SK-N-SH (cell line): ENCODE results near the gene LARP7. TPM values are rescaled to one million over a fixed set of nuclear protein-coding genes. Genes with fewer than 3 reads are reported as not detected.

Experiments
- CTCF ChIA-PET: fragments of 300-600, 350-600 bp; formaldehyde crosslinking; extraction: SDS; loops from one replicate; lab custom pipeline; 2021; lab: Yijun Ruan, JAX
- POLR2A ChIA-PET: fragments of 350-600 bp; sonication (Branson Sonifier 250); formaldehyde crosslinking; extraction: SDS; loops from one replicate; lab custom pipeline; 2020; ENCODE audit warnings: antibody characterized with exemption, inconsistent platforms; lab: Yijun Ruan, JAX
- DNase-seq: peaks from one replicate; pipeline ENCODE4 v3.0.0; 2012
- H2AFZ ChIP-seq: fragments of 200-600 bp; sonication (generic); 2 replicates; pipeline ENCODE4 v1.8.1; 2016; ENCODE audit warnings: antibody characterized with exemption, mild to moderate bottlenecking, low read depth
- H3F3A ChIP-seq: fragments of 200-600 bp; sonication (generic); replicated peaks from 2 replicates; pipeline ENCODE3; 2016; ENCODE audit warnings: antibody characterized with exemption, mild to moderate bottlenecking; ENCODE audit not compliant: insufficient read depth
- H3K27ac ChIP-seq, 2 experiments: fragments of 200-500 bp in 1 of 2; fragments of 200-600 bp in 1 of 2; sonication (Bioruptor generic) in 1 of 2; sonication (generic), shearing (Covaris generic) in 1 of 2; 2 replicates each; pipeline versions ENCODE4 v1.5.1 to v1.6.1; 2014 to 2016; ENCODE audit warnings: low read depth in 2 of 2, inconsistent platforms in 1 of 2, low read length in 1 of 2, mild to moderate bottlenecking in 1 of 2, mixed read lengths in 1 of 2
- H3K27me3 ChIP-seq: fragments of 200-600 bp; sonication (generic), shearing (Covaris generic); 2 replicates; pipeline ENCODE4 v1.6.1; 2016; ENCODE audit warnings: mixed run types; ENCODE audit not compliant: insufficient read depth
- H3K36me3 ChIP-seq, 2 experiments: fragments of 200-500 bp in 1 of 2; fragments of 200-600 bp in 1 of 2; sonication (Bioruptor generic) in 1 of 2; sonication (generic) in 1 of 2; replicated peaks in 1 of 2; 2 replicates each; pipeline versions ENCODE3 to v1.5.1; 2014 to 2016; ENCODE audit warnings: low read length in 1 of 2, mild to moderate bottlenecking in 1 of 2; ENCODE audit not compliant: insufficient read depth in 2 of 2, control insufficient read depth in 1 of 2
- H3K4me1 ChIP-seq, 2 experiments: fragments of 200-500 bp in 1 of 2; fragments of 200-600 bp in 1 of 2; sonication (Bioruptor generic) in 1 of 2; sonication (generic), shearing (Covaris generic) in 1 of 2; 2 replicates each; pipeline versions ENCODE4 v1.5.1 to v1.6.1; 2014 to 2016; ENCODE audit warnings: low read depth in 1 of 2, low read length in 1 of 2, mixed run types in 1 of 2; ENCODE audit not compliant: insufficient read depth in 2 of 2, control insufficient read depth in 1 of 2
- H3K4me2 ChIP-seq: fragments of 200-600 bp; sonication (generic), shearing (Covaris generic); 2 replicates; pipeline ENCODE4 v1.6.1; 2017; ENCODE audit warnings: mixed run types
- H3K4me3 ChIP-seq, 2 experiments: fragments of 200-500 bp in 1 of 2; fragments of 200-600 bp in 1 of 2; sonication (Bioruptor generic) in 1 of 2; sonication (generic), shearing (Covaris generic) in 1 of 2; 2 replicates each; pipeline versions ENCODE4 v1.5.1 to v1.8.1; 2014 to 2016; ENCODE audit warnings: low read depth in 2 of 2, inconsistent platforms in 1 of 2, low read length in 1 of 2, mild to moderate bottlenecking in 1 of 2, mixed read lengths in 1 of 2, moderate library complexity in 1 of 2
- H3K79me2 ChIP-seq: fragments of 200-600 bp; sonication (generic); 2 replicates; pipeline ENCODE4 v1.8.1; 2017; ENCODE audit warnings: mild to moderate bottlenecking; ENCODE audit not compliant: insufficient read depth
- H3K9ac ChIP-seq: fragments of 200-600 bp; sonication (generic); 2 replicates; pipeline ENCODE4 v1.6.1; 2017; ENCODE audit warnings: mixed run types
- H3K9me2 ChIP-seq: fragments of 200-600 bp; sonication (generic); 2 replicates; pipeline ENCODE4 v1.6.1; 2017; ENCODE audit warnings: mixed run types
- H3K9me3 ChIP-seq: fragments of 200-600 bp; sonication (generic); 2 replicates; pipeline ENCODE4 v1.6.1; 2017; ENCODE audit warnings: mixed run types, mild to moderate bottlenecking, moderate library complexity
- H4K20me1 ChIP-seq: fragments of 200-600 bp; sonication (generic); 2 replicates; pipeline ENCODE4 v1.6.1; 2017; ENCODE audit warnings: mild to moderate bottlenecking, mixed run types; ENCODE audit not compliant: insufficient read depth
- CHD2 ChIP-seq: fragments of 150-350 bp; IDR thresholded peaks from 2 replicates; pipeline ENCODE4 v1.6.1; 2018; ENCODE audit warnings: low read length; ENCODE audit not compliant: partially characterized antibody
- CTCF ChIP-seq: fragments of 200-600 bp; sonication (generic); IDR thresholded peaks from 2 replicates; pipeline ENCODE4 v1.6.1; 2017; ENCODE audit warnings: antibody characterized with exemption, mild to moderate bottlenecking, moderate library complexity
- ELF1 ChIP-seq: IDR thresholded peaks from 2 replicates; pipeline ENCODE4 v1.4.0; 2012
- EP300 ChIP-seq, 2 experiments: IDR thresholded peaks; 2 replicates each; pipeline versions ENCODE4 v1.4.0 to v1.6.1; 2012; ENCODE audit warnings: borderline replicate concordance in 1 of 2, low read depth in 1 of 2, low read length in 1 of 2
- FOSL2 ChIP-seq: IDR thresholded peaks from 2 replicates; pipeline ENCODE4 v1.4.0; 2012; ENCODE audit warnings: low read depth, mild to moderate bottlenecking, moderate library complexity, borderline replicate concordance
- FOXJ3 ChIP-seq: sonication (generic); formaldehyde crosslinking; IDR thresholded peaks from 2 replicates; pipeline ENCODE4 v1.5.1; 2020; ENCODE audit warnings: mild to moderate bottlenecking, missing genetic modification reagents
- GABPA ChIP-seq: IDR thresholded peaks from 2 replicates; pipeline ENCODE4 v1.4.0; 2012; ENCODE audit warnings: low read depth, mild to moderate bottlenecking
- JUND ChIP-seq: IDR thresholded peaks from 2 replicates; pipeline ENCODE4 v1.4.0; 2012
- MEF2A ChIP-seq: IDR thresholded peaks from 2 replicates; pipeline ENCODE4 v1.4.0; 2012; ENCODE audit warnings: low read depth, borderline replicate concordance
- NFIC ChIP-seq: IDR thresholded peaks from 2 replicates; pipeline ENCODE4 v1.4.0; 2012; ENCODE audit warnings: borderline replicate concordance
- NRF1 ChIP-seq: IDR thresholded peaks from 2 replicates; pipeline ENCODE4 v1.6.1; 2012; ENCODE audit warnings: low read depth, mild to moderate bottlenecking, low read length
- PBX3 ChIP-seq: IDR thresholded peaks from 2 replicates; pipeline ENCODE4; 2012
- POLR2AphosphoS5 ChIP-seq: IDR thresholded peaks from 2 replicates; pipeline ENCODE4 v1.6.1; 2012; ENCODE audit warnings: low read depth, low read length
- RAD21 ChIP-seq: IDR thresholded peaks from 2 replicates; pipeline ENCODE4 v1.6.1; 2012; ENCODE audit warnings: mild to moderate bottlenecking, low read length
- SIN3A ChIP-seq: IDR thresholded peaks from 2 replicates; pipeline ENCODE4 v1.6.1; 2012; ENCODE audit warnings: low read depth, mild to moderate bottlenecking, low read length, moderate library complexity, borderline replicate concordance
- SMC3 ChIP-seq: IDR thresholded peaks from 2 replicates; pipeline ENCODE4 v1.6.1; 2012; ENCODE audit warnings: low read depth, low read length, improper control_type of control experiment
- USF1 ChIP-seq: IDR thresholded peaks from 2 replicates; pipeline ENCODE4 v1.4.0; 2012; ENCODE audit warnings: low read depth, borderline replicate concordance
- WGBS: methylation state at CpG from one replicate; pipeline ENCODE4 v1.1.6; 2017; ENCODE audit warnings: low lambda C conversion rate; 5-methylcytosine and 5-hydroxymethylcytosine counted together
- polyA plus RNA-seq, 3 experiments: library from polyadenylated mRNA; depleted of rRNA; stranded (reverse); fragments of >200 nt; gene quantifications; 2 replicates each; pipeline ENCODE4 v1.2.3, GENCODE V29; 2012
- TF ChIP-seq, protein P1 (sequence below): IDR thresholded peaks from 2 replicates; pipeline ENCODE4 v1.4.0; 2012; ENCODE audit warnings: low read depth
- TF ChIP-seq, protein P2 (sequence below): fragments of 150-350 bp; IDR thresholded peaks from 2 replicates; pipeline ENCODE4 v1.6.1; 2016; ENCODE audit warnings: mild to moderate bottlenecking, low read depth, low read length
- TF ChIP-seq, protein P3 (sequence below): IDR thresholded peaks from 2 replicates; pipeline ENCODE4 v1.4.0; 2012; ENCODE audit warnings: low read depth, borderline replicate concordance

LARP7 gene
- polyA plus RNA-seq, 1 of the 3 experiments (the other 2 are of a cell fraction): 9.4 TPM

DNA sequence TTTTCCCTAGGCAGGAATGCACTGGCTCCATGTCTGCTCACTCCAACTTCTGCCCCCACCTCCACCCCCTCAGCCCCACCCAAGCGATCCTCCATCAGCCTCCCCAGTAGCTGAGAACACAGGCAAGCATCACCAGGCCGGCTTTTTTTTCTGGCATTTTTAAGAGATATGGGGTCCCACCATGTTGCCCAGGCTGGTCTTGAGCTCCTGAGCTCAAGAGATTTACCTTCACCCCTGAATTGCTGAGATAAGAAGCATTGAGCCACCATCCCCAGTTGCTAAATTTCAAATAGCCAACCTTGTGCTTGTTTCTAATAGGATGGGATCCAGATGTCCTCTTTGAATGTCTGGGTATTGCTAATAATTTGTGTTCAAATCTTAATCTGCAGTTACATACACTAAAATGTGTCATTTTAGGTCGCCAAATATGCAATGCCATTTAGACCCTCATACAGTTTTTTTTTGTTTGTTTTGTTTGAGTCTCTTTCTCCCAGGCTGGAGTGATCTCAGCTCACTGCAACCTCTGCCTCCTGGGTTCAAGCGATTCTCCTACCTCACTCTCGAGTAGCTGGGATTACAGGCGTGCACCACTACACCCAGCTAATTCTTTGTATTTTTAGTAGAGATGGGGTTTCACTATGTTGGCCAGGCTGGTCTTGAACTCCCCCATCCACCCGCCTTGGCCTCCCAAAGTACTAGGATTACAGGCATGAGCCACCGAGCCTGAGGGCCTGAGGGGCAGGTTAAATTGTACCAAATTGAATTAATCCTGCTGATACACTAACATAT is 8.8 kb downstream of the LARP7 start:
- no peaks in the 10 kb centered on the region; the same call in 1 of the 2 replicates for H3K9me3 ChIP-seq
- 0 out of 4 replicates have a peak, but pooled peaks cover 0 to 3% of the 10 kb centered on the region in 2 experiments for H3K4me1 ChIP-seq
- no peak for TF ChIP-seq GABPA
- TF ChIP-seq EP300 (IDR thresholded peaks at IDR 0.05; ENCODE audit: borderline replicate concordance in 1 of 2, low read depth in 1 of 2, low read length in 1 of 2): no peak
- TF ChIP-seq FOSL2: no peak
- no peak for TF ChIP-seq POLR2AphosphoS5
- no peak for TF ChIP-seq PBX3
- TF ChIP-seq, protein P1, sequence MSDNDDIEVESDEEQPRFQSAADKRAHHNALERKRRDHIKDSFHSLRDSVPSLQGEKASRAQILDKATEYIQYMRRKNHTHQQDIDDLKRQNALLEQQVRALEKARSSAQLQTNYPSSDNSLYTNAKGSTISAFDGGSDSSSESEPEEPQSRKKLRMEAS: no peak
- TF ChIP-seq, protein P2, sequence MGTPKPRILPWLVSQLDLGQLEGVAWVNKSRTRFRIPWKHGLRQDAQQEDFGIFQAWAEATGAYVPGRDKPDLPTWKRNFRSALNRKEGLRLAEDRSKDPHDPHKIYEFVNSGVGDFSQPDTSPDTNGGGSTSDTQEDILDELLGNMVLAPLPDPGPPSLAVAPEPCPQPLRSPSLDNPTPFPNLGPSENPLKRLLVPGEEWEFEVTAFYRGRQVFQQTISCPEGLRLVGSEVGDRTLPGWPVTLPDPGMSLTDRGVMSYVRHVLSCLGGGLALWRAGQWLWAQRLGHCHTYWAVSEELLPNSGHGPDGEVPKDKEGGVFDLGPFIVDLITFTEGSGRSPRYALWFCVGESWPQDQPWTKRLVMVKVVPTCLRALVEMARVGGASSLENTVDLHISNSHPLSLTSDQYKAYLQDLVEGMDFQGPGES: no peak
- no peak for TF ChIP-seq USF1
- no peak for TF ChIP-seq SMC3
- TF ChIP-seq NRF1: no peak
- TF ChIP-seq ELF1: no peak
- TF ChIP-seq JUND: no peak
- TF ChIP-seq NFIC: no peak
- TF ChIP-seq MEF2A: no peak
- TF ChIP-seq FOXJ3 (CRISPR knock-in tag): no peak
- TF ChIP-seq CHD2: no peak
- TF ChIP-seq CTCF: no peak
- TF ChIP-seq, protein P3, sequence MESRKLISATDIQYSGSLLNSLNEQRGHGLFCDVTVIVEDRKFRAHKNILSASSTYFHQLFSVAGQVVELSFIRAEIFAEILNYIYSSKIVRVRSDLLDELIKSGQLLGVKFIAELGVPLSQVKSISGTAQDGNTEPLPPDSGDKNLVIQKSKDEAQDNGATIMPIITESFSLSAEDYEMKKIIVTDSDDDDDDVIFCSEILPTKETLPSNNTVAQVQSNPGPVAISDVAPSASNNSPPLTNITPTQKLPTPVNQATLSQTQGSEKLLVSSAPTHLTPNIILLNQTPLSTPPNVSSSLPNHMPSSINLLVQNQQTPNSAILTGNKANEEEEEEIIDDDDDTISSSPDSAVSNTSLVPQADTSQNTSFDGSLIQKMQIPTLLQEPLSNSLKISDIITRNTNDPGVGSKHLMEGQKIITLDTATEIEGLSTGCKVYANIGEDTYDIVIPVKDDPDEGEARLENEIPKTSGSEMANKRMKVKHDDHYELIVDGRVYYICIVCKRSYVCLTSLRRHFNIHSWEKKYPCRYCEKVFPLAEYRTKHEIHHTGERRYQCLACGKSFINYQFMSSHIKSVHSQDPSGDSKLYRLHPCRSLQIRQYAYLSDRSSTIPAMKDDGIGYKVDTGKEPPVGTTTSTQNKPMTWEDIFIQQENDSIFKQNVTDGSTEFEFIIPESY: no peak
- no peak for TF ChIP-seq SIN3A
- no peak for TF ChIP-seq RAD21
- H2AFZ ChIP-seq: no peak overlapping the region
- H3K27ac ChIP-seq: no peak overlapping the region
- H3K27me3 ChIP-seq: no peaks in the 10 kb centered on the region
- ChIA-PET CTCF (interaction anchor here (0.7 to 4.0 kb wide), 5 partner anchors 8 to 121 kb away, joined by 3 to 17 read pairs (median 3); partner anchors contain the start of genes LARP7 and ZGRF1), POLR2A (interaction anchor here (0.6 kb wide), 1 partner anchor 65 kb away, joined by 7 read pairs; no protein-coding TSS in a partner anchor)
- H4K20me1 ChIP-seq: no peaks in the 10 kb centered on the region
- H3K4me3 ChIP-seq: no peak overlapping the region
- no peak for DNase-seq
- H3K9me2 ChIP-seq: no peaks in the 10 kb centered on the region
- H3K79me2 ChIP-seq: peaks cover 27% of the 10 kb centered on the region
- 89% methylated on average over 8 of the region's 8 CpGs for WGBS
- peaks cover 52 to 57% of the 10 kb centered on the region in 2 experiments for H3K36me3 ChIP-seq
- no peak overlapping the region for H3K4me2 ChIP-seq
- no peak overlapping the region for H3K9ac ChIP-seq
- H3F3A ChIP-seq: peaks cover 24% of the 10 kb centered on the region
